Kidney glomerular epithelial cell (primary cell): ENCODE data around the gene RERE.

Source experiments
- DNase-seq: peaks from one replicate; lab custom pipeline; 2025; lab: John Stamatoyannopoulos, UW

Gene RERE

DNA sequence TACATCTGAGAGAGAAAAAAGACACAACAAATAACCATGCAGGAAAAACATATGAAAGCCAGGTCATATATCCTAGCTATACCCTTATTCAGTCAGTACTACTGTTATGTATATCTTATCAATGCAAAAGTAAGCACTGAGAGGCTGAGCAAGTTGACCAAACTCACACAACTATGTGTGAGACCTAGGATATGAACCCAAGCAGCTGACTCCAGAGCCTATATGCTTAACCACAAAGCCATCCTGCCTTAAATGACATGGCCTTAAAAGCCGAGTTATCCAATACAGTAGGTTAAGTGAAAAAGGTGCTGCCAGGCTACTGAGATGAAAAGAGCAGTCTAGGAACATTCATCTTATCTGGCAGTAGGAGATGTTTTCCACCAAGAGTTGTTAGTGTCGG, 151.6 kb downstream of the RERE start:
- DNase-seq = no peak

DNA sequence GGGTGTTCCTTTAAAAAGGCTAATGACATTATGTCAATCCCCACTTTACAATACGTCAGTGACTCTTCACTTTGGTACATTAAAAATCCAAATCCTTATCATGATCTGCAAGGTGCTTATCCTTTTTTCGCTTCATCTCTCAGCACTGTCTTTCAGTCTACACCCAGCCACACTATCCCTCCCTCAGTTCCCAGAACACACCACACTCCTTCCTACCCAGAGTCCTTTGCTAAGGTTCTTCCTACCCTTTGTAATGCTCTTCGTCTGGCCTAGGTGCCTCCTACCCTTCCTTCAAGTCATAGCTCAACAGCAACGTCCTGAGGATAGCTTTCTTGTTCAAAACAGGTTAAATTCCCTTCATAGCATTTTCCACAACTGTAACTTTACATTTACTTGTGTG, 152.6 kb downstream of the RERE start:
- DNase-seq = no peak

DNA sequence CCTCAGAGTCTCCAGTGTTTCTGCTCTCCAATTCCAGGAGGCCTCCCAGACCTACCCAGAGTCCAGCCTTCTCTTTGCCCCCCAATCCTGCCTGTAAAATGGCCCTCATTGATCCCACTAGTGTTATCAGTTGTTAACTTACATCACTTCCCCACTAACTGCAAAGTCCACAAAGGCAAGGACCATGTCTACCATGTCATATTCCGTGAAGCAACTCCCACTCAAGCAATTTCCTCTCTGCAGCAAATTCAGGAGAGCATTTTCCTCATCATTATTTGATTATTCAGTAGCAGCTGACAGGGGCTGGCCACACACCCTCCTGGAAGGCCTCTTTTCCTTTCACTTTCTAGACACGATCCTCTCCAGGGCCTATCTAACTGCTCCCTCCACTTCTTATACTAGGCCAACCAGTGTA, 153.5 kb downstream of the RERE start:
- peak; percentile 42 for DNase-seq

DNA sequence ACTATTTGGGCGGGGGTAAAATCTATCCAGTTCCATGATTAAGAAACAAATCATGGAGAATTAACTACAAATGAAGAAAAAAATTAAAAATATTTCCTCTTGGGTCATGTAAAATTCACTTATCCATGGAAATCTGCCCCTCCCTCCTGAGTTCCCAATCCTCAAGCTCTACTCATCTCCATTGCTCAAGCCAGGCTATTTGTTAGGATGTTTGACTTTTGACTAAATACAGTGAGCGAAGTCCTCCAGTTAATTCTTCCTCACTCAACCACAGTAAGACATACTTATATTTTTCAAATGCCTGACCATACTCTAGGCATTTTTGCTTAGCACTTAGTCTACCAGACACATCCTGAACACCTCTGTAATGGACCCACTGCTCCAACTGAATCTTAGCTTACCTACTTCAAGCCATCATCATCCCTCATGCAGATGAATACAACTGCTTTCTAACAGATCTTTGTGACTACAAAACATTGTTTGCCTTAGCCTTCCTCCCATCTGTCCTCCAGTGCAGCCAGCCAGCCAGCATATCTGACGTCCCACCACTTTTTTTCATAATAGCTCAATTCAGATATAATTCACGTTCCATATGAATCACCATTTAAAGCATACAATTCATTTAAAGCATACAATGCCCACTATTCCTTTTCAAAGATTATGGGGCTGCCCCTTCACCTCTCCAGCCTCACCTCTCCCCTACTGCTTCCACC, 154.2 kb downstream of the RERE start:
- DNase-seq = no peak

DNA sequence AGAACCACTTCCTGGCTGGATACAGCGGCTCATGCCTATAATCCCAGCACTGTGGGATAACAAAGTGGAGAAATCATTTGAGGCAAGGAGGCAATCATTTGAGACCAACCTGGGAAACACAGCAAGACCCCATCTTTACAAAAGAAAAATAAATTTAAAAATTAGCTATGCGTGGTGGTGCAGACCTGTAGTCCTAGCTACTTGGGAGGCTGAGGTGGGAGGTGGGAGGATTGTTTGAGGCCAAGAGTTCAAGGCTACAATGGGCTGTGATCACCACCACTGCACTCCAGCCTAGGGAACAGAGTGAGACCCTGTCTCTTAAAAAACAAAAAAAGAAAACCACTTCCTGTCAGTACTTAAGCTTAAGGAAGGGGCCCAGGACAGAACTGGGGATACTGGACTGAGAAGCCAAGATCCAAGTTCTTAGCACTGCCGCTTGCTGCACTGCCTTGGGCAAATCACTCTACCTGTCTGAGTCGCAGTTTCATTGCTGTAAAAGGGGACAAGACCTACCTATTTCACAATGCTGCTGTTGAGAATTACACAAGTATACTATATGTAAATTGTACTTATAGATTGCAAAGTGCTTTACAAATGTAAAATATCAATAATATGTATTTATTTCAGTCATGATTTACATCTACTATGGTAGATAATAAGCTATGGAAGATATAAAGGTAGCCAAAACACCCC, 154.9 kb downstream of the RERE start:
- DNase-seq = no peak

DNA sequence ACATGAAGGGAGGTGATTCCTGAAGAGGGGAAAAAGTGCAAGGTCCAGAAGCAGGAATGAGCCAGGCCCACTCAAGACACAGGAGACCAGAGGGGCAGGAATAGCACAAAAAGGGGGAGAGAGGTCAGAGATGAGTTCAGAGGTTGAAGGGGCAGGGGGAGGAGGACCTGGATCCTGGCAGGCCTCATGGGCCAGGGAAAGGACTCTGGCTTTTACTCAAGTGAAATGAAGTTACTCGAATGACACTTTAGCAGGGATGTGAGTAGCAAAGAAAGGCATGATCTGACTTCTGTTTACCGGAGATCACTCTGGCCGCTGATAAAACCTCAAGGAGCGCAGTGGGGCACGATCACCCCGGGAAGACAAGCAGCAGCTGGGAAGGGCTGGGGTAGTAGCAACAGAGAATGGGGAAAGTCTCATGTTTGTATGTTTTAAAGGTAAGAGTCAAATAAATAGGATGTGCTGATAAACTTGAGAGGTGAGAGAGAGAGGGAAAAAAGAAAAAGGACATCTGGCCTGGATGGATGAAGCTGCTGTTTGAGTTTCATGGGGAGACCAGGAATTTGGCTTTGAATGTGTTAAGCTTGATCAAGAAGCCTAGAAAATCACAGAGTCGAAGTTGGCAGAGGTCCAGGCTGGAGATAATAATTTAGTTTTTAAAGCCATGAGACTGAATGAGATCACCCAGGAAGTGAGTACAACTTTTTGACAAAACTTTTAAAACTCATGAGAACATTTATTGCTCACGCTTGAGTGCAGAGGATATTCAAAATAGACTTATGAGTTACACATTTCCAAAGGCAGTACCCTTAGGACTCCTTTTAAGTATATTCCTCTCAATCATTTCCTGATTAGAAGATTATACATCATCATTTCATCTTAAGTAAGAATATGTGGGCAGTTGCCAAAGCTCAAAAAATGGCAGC, 156.0 kb downstream of the RERE start:
- DNase-seq = peak; percentile 93

DNA sequence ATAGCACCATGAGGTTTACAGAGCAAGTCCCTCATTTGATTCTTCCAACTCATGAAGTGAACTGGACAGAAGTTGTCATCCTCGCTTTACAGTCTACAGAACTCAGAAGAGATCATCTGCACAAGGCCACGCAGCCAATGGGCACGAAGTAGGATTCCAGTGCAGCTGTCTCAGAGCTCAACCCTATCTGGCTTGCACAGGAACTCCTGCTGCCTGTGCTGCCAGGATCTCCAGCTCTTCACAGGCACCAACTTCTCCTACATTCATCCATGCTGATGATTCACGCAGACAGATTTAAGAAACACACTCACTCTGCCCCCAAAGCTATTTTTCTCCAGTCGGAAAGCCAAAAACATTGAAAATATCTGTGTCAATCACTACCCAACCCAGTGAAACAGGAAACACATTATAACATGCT, 157.0 kb downstream of the RERE start:
- peak; percentile 41 for DNase-seq

DNA sequence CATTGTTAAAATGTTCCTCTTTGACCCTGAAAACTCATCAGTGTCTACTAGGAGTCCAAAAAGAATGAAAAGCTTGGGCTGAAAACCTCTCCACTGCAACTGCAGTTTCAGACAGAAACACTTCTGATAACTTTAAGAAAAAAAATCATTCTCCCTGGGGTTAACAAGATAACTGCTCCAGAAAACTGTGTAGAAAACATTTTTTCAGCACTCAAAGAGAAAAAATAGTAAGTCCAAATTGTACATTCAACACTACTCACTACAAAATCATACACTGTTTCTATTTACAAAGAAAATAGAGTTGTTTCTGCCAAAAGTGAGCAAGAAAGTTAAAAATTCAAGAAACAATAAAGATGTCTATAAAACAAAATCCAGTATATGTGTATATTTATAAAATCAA, 157.8 kb downstream of the RERE start:
- no peak for DNase-seq

DNA sequence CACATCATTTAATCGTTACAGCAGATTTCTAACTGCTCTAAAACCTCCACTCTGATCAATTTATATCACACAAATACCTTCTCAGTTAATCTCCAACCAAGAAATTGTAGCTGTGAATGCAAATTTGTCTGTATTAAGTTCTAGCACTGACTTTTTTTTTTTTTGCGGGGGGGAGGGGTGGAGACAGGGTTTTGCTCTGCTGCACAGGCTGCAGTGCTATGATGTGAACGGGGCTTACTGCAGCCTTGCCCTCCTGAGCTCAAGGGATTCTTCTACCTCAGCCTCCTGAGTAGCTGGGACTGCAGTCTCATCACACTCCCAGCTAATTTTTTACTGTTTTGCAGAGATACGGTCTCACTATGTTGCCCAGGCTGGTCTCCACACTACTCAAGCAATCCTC, 163.6 kb downstream of the RERE start:
- peak; percentile 16 for DNase-seq

DNA sequence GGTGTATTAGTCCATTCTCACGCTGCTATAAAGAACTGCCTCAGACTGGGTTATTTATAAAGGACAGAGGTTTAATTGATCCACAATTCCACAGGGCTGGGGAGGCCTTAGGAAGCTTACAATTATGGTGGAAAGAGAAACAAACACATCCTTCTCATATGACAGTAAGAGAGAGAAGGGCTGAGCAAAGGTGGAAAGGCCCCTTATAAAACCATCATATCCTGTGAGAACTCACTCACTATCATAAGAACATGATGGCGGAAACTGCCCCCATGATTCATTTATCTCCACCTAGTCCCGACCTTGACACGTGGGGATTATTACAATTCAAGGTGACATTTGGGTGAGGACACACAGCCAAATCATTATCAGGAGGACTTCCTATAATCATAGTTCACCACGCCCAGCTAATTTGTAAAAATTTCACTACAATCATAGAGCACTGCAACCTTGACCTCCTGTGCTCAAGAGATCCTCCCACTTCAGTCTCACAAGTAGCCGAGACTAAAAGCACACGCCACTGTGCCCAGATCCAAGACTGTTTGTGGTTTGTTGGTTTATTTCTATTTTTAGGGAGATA, 164.9 kb downstream of the RERE start:
- DNase-seq = no peak

DNA sequence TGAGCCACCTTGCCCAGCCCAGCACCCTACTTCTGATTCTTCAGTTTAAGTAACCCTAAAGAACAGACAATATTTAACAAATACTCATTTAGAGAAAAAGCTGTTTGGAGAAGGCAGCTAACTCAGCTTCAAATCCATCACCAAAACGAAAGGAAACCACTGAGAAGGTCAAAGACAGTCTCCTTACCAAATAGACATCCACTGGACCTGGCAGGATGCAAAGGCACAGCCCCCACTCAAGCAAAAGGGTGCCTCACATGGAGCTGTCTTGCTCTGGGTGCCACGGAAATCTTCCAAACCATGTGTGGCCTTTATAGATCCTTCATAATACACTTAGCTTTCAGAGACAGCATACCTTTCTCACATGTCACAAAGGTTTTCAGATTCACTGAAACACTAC, 165.5 kb downstream of the RERE start:
- no peak for DNase-seq

DNA sequence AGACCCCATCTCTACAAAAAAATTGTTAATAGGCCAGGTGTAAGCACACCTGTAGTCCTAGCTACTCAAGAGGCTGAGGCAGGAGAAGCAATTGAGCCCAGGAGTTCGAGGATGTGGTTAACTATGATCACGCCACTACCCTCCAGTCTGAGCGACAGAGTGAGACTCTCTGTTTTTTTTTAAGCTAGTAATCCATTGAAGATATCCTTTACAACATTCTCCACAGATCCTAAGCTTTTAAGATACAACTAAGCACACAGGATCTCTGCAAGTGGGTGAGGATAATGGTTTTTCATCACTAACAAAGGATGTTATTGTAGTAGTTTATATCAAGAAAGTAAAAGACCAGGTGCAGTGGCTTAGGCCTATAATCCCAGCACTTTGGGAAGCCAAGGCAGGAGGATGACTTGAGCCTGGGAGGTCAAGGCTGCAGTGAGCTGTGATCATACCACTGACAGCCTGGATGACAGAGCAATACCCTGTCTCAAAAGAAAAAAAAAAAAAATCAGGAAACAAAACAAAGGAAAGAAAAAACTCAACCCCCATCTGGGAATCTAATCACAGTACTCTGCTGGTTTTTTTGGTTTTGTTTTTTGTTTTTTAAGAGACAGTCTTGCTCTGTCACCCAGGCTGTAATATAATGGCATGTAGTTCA, 166.1 kb downstream of the RERE start:
- no peak for DNase-seq

DNA sequence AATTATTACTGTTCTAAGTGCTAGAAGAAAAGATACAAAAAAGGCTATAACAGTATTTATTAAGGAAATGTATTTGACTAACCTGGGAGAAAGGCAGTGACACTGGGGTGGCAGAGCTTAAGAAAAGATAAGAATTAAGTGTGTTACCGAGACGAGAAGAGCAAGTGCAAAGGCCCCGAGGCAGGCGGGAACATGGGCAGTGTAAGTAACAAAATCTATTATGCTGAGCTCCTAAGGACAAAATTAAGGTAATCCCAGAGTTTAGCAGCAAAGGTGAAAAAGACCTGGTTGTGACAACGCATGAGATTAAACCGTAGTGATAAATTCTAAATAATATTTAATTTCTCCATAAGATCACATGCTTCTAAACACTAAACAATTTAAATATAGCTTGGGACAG, 167.6 kb downstream of the RERE start:
- DNase-seq = no peak

DNA sequence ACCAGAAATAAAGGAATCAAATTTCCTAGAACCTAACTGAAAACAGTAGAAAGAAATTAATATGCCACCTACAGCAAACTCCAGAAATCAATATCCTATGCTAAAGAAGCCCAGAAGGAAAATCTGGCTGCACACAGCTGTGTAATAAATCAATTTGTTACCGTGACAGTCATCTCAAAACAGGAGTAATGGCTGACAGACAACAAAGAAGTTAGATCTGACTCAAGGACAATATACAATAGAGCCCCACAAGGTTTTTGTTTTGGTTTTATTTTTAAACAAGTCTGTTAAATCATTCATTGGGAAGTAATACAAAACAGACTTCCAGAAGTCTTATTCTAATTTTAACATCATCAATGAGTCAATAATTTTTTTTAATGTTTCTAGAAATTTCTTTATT, 168.4 kb downstream of the RERE start:
- DNase-seq = peak; percentile 24

DNA sequence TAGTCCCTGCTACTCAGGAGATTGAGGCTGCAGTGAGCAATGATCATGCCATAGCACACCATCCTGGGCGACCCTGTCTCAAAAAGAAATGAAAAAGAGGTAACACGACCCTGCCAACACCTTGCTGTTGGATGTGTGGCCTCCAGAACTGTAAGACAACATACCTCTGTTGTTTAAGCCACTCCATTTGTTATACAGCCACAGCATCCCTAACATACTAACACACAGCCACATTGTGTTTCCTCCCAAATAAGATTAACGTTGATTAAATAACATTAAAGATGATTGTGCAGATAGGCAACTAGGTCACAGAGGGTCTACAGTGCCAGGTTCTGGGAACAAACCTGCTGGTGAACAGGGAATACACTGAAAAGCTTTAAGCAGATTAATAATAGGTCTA, 170.4 kb downstream of the RERE start:
- DNase-seq = no peak

DNA sequence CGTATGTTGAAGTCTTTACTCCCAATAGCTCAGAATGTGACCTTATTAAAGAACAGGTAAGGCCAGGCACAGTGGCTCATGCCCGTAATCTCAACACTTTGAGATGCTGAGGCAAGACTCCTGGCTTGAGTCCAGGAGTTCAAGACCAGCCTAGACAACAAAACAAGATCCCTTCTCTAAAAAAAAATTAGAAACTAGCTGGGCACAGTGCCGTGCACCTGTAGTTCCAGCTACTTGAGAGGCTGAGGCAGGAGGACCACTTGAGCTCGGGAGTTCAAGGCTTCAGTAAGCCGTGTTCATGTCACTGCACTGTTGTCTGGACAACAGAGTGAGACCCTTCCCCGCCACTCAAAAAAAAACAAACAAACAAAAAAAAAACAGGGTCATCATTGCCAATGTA, 171.3 kb downstream of the RERE start:
- no peak for DNase-seq

DNA sequence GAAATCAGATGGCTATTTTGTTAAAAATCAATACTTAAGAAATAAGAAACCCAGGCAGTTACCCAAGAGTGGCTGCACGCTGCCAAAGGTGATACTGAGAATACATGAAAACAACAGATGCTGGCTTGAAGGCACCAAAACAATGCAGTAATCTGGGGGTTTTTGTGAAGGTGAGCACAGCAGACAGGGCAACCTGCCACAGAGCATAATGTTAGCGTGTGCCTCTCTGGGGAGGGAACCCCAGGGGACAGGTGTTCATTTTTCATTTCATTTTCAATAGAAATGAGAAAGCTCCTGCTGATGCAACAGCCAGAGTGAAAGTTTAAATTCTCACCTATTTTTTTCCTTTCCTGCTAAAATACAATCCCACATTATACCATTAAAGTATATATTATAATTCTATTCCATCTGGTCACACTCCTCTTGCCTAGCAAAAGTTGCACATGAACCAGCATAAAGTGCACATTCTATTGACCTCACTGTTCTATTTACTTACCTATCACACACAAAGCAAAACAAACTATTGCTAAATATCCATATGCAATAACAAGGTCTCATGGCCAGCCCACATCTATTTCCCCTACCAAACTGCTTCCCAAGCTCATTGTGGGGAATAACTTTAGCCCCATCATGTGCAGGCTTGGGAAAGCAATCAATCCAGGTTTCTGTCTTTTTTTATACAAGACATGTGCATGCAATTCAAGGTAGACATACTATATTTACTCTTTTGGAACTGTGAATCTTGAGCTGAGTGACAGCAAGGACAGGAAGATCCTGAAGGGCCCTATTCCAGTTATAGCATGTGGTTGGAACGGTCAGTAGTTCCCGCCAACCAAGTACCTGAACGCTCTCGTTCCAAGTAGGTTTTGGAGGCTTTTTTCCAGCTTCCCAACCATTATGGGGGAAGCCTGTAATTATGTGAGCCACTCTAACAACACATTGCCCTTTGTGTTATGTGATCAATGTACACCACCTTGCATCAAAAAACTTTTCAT, 173.6 kb downstream of the RERE start:
- DNase-seq = no peak

DNA sequence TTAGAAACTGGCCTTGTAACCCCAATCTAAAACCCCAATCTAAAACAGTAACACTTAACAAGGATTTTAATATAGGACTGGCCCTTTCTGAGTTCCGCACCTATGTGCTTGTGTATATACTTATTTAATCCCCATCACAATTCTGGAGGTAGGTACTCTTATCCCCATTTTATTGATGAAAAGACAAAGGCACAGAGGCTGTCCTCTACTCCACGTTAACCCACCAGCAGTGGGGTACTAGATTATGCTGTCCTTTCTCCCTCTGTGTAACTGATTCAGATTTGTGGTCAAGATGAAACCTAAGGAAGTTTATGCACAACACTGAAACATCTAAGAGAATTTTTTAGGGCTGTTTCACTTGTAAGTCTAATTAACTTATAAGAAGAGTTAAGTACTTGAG, 175.3 kb downstream of the RERE start:
- no peak for DNase-seq

DNA sequence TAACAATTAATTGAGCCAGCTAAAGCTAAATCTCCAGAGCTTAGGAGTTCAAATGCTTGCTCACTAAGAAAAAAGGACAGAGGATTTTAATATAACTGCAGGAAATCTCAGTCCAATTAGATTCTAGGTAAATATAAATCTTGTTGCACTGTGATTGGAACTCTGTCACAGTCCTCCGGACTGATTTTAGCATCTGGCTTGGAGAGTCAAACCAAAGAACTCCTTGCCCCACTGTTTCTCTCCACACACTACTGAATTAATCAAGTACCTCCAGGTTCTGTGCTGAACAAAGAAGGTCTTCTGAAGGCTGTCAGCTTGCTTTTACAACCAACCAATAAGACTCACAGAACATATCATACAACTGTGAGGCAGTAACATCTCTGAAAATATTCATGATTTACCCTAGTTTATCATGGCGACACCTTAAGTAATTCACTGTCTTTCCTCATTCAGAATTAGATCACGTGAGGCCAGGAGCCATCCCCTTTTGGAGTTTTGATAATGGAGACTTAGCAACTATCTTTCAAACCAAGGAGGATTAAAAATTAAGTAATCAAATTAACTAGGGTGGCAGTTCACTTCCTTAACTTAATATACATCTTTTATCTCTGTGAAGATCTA, 176.0 kb downstream of the RERE start:
- no peak for DNase-seq

DNA sequence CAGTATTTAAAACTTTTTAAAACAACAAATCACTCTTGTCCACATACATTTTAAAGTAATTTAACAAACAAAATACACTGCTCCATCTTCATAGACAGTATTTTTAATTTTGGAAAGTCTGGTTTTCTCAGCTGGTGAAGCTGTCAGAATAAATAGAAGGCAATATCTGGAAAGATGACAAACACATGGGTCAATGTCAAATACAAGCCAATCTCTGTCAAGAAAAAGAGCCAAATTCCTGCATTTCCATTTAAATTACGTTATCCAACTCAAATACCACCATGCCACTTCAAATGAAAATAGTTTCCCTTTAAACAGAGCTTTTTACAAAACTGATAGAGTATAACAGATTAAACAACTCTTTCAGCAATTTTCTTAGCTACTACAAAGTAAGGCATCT, 176.5 kb downstream of the RERE start:
- no peak for DNase-seq
